A673 (cell line): ENCODE results near the gene CPB2. TPM values are rescaled to one million over a fixed set of nuclear protein-coding genes. Genes with fewer than 3 reads are reported as not detected.

Experiments used
- BruUV-seq: library from RNA; stranded (reverse); fragments of 400-500 nt; replicated peaks from 2 replicates; lab custom pipeline; 2021; lab: Mats Ljungman, UMichigan
- CTCF ChIA-PET: fragments of 300-600 bp; sonication (Branson Sonifier 250); formaldehyde crosslinking; loops from one replicate; lab custom pipeline; 2022; ENCODE audit warnings: antibody characterized with exemption; lab: Charles Lee
- POLR2A ChIA-PET: fragments of 300-600 bp; sonication (Branson Sonifier 250); formaldehyde crosslinking; loops from one replicate; lab custom pipeline; 2022; ENCODE audit warnings: antibody characterized with exemption; ENCODE audit not compliant: low non-redundant PET; lab: Charles Lee
- DNase-seq: peaks from one replicate; pipeline ENCODE4 v3.0.0-alpha.2; 2015; ENCODE audit warnings: low spot score
- H3K27ac ChIP-seq: fragments of 200-600 bp; sonication (generic); 2 replicates; pipeline ENCODE4 v1.5.1; 2016; ENCODE audit warnings: mixed run types, low read depth, mild to moderate bottlenecking, mixed read lengths, antibody characterized with exemption, low read length; ENCODE audit not compliant: poor library complexity, severe bottlenecking
- H3K27me3 ChIP-seq: fragments of 200-600 bp; sonication (generic); replicated peaks from 2 replicates; pipeline ENCODE4 v1.6.1; 2017; ENCODE audit warnings: mixed run types, low read depth, mild to moderate bottlenecking, mixed read lengths, antibody characterized with exemption, low read length; ENCODE audit not compliant: insufficient read depth, poor library complexity
- H3K36me3 ChIP-seq: fragments of 200-600 bp; sonication (generic); 2 replicates; pipeline ENCODE4 v1.6.1; 2016; ENCODE audit warnings: mixed run types, mild to moderate bottlenecking, mixed read lengths, antibody characterized with exemption, low read length; ENCODE audit not compliant: insufficient read depth, poor library complexity, severe bottlenecking
- H3K4me1 ChIP-seq: fragments of 200-600 bp; sonication (generic); 2 replicates; pipeline ENCODE4 v1.6.1; 2017; ENCODE audit warnings: mixed run types, mild to moderate bottlenecking, mixed read lengths, antibody characterized with exemption, low read length; ENCODE audit not compliant: insufficient read depth, poor library complexity, severe bottlenecking
- H3K4me3 ChIP-seq: fragments of 200-600 bp; sonication (generic); 2 replicates; pipeline ENCODE4 v1.5.1; 2016; ENCODE audit warnings: low read depth, mixed run types, mild to moderate bottlenecking, mixed read lengths, low read length; ENCODE audit not compliant: poor library complexity, severe bottlenecking
- H3K9me3 ChIP-seq: fragments of 200-600 bp; sonication (generic); 2 replicates; pipeline ENCODE4 v1.6.1; 2016; ENCODE audit warnings: mixed run types, low read depth, mild to moderate bottlenecking, mixed read lengths, antibody characterized with exemption, low read length; ENCODE audit not compliant: poor library complexity, severe bottlenecking
- EZH2 ChIP-seq: fragments of 200-600 bp; sonication (generic); IDR thresholded peaks from 2 replicates; pipeline ENCODE4 v1.6.1; 2017; ENCODE audit warnings: borderline replicate concordance, low read depth, mild to moderate bottlenecking, mixed read lengths, antibody characterized with exemption, low read length; ENCODE audit not compliant: poor library complexity, severe bottlenecking
- intact Hi-C: fragments of 100-400 bp; cut with micrococcal nuclease; formaldehyde crosslinking; loops from one replicate; pipeline ENCODE4 v1.10.0; 2022; ENCODE audit not compliant: unreplicated experiment
- total RNA-seq: library from RNA; stranded (reverse); gene quantifications from 2 replicates; pipeline ENCODE4 v1.2.3, GENCODE V29; 2021
- TF ChIP-seq, protein P1 (sequence below): fragments of 300-800, 200-600 bp; sonication (generic); conservative IDR thresholded peaks from 2 replicates; pipeline ENCODE4 v1.5.1; 2017; ENCODE audit warnings: low read depth, mild to moderate bottlenecking, antibody characterized with exemption, low read length, moderate library complexity, mixed read lengths

Gene CPB2
- total RNA-seq, 1 experiment from 2014 or later = 5.5 TPM

DNA sequence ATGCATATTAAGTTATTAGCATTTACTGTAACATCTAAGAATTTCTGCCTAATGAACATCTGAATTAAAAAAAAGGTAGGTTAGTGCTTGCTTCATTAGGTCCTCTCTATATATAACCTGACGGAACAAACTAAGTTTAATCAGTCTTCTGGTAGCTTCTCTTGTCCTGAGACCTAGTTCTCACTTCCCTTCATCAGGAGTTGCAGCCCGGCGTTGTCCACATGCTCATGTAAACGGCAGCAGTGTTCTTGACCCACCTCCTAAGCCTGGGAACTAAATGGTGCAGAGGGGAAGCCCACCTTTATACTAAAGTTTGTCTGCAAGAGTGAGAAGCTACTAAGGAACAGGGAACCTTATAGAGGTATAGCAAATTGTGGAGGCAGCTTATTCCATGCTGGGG is 31.9 kb upstream of the CPB2 start:
- Histone ChIP-seq H3K36me3 (no peaks in the 10 kb centered on the region), H3K9me3 (no peaks in the 10 kb centered on the region), H3K4me1 (peaks cover 5% of the 10 kb centered on the region), H3K27ac (no peak overlapping the region), H3K4me3 (no peak overlapping the region), H3K27me3 (no peaks in the 10 kb centered on the region)
- POLR2A ChIA-PET = no interaction called here
- BruUV-seq = no TSS peak
- no peak for TF ChIP-seq EZH2
- TF ChIP-seq, protein P1, sequence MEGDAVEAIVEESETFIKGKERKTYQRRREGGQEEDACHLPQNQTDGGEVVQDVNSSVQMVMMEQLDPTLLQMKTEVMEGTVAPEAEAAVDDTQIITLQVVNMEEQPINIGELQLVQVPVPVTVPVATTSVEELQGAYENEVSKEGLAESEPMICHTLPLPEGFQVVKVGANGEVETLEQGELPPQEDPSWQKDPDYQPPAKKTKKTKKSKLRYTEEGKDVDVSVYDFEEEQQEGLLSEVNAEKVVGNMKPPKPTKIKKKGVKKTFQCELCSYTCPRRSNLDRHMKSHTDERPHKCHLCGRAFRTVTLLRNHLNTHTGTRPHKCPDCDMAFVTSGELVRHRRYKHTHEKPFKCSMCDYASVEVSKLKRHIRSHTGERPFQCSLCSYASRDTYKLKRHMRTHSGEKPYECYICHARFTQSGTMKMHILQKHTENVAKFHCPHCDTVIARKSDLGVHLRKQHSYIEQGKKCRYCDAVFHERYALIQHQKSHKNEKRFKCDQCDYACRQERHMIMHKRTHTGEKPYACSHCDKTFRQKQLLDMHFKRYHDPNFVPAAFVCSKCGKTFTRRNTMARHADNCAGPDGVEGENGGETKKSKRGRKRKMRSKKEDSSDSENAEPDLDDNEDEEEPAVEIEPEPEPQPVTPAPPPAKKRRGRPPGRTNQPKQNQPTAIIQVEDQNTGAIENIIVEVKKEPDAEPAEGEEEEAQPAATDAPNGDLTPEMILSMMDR = no peak
- no peak for DNase-seq
- CTCF ChIA-PET = no interaction called here
- intact Hi-C loops = no loop called here

DNA sequence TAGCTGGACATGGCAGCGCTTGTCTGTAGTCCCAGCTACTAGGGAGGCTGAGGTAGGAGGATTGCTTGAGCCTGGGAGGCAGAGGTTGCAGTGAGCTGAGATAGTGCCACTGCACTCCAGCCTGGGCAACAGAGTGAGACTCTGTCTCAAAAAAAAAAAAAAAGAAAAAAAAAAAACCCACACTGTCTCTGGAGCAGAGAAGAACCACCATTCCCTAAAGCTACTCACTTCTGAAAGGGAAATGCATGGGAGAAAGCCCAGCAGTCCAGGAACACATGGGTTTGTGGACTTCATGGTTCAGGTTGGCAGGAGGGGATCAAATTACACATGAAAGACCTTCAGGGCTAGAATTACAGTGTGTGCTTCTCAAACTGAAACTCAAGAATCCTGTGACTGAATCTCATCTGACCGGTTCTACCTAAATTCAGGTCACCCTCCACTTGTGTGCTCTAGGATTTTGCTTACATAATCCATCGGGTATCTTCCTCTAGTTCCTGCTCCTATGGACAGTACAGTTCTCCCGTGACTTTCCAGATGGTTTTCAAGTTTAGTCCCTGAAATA is 30.2 kb upstream of the CPB2 start:
- H3K27ac ChIP-seq = no peak overlapping the region
- TF ChIP-seq, protein P1 = no peak
- TF ChIP-seq EZH2 = no peak
- POLR2A ChIA-PET = interaction anchor here (0.7 kb wide), 1 partner anchor 195 kb away, joined by 12 read pairs; no protein-coding TSS in a partner anchor
- no peaks in the 10 kb centered on the region for H3K9me3 ChIP-seq
- no peak overlapping the region for H3K4me3 ChIP-seq
- intact Hi-C loops = no loop called here
- DNase-seq = no peak
- peaks cover 5% of the 10 kb centered on the region for H3K4me1 ChIP-seq
- CTCF ChIA-PET = interaction anchor here (0.6 to 1.1 kb wide), 3 partner anchors 9 to 186 kb away, joined by 3 read pairs; no protein-coding TSS in a partner anchor
- BruUV-seq = no TSS peak
- H3K36me3 ChIP-seq = no peaks in the 10 kb centered on the region
- H3K27me3 ChIP-seq = no peaks in the 10 kb centered on the region

DNA sequence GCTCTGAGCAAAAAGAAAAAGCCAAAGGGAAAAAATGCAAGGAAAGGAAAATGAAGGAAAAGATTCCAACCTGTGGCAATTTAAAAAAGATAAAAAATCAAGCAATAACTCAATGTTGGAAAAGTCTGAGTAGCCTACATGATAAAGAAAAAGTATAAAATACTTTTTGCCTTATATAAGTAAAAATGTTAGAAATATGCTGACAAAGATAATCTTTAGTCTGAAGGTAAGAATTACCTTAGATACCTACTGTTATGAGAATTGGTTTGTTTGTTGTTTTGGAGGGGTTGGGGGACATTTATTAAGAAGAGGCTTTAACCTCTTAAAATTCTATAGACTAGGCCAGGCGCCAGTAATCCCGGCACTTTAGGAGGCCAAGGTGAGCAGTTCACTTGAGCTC is 29.7 kb upstream of the CPB2 start:
- TF ChIP-seq EZH2 = no peak
- TF ChIP-seq, protein P1 = no peak
- H3K4me1 ChIP-seq = peaks cover 5% of the 10 kb centered on the region
- intact Hi-C loops = no loop called here
- no peak overlapping the region for H3K4me3 ChIP-seq
- CTCF ChIA-PET = no interaction called here
- H3K27ac ChIP-seq = no peak overlapping the region
- H3K36me3 ChIP-seq = no peaks in the 10 kb centered on the region
- H3K9me3 ChIP-seq = no peaks in the 10 kb centered on the region
- POLR2A ChIA-PET = no interaction called here
- DNase-seq = no peak
- no TSS peak for BruUV-seq
- no peaks in the 10 kb centered on the region for H3K27me3 ChIP-seq
